Peyer's patch (tissue), 4 donors: ENCODE measurements around the gene TMEM207.

Experiments used
- POLR2A ChIP-seq, 2 donors: fragments of 450-650 bp; IDR thresholded peaks; one replicate each; pipeline ENCODE4 v1.5.1; 2017; ENCODE audit warnings: antibody characterized with exemption in 2 of 2, mild to moderate bottlenecking in 2 of 2, moderate library complexity in 2 of 2
- TF ChIP-seq, protein P1 (sequence below), 6 experiments: fragments of 450-650 bp in 4 of 6; fragments of 200-600 bp in 2 of 6; sonication (generic) in 1 of 6; IDR thresholded peaks; one replicate each; pipeline ENCODE4 v1.5.1; 2017 to 2019; ENCODE audit warnings: antibody characterized with exemption in 6 of 6, mild to moderate bottlenecking in 3 of 6, moderate library complexity in 1 of 6

DNA sequence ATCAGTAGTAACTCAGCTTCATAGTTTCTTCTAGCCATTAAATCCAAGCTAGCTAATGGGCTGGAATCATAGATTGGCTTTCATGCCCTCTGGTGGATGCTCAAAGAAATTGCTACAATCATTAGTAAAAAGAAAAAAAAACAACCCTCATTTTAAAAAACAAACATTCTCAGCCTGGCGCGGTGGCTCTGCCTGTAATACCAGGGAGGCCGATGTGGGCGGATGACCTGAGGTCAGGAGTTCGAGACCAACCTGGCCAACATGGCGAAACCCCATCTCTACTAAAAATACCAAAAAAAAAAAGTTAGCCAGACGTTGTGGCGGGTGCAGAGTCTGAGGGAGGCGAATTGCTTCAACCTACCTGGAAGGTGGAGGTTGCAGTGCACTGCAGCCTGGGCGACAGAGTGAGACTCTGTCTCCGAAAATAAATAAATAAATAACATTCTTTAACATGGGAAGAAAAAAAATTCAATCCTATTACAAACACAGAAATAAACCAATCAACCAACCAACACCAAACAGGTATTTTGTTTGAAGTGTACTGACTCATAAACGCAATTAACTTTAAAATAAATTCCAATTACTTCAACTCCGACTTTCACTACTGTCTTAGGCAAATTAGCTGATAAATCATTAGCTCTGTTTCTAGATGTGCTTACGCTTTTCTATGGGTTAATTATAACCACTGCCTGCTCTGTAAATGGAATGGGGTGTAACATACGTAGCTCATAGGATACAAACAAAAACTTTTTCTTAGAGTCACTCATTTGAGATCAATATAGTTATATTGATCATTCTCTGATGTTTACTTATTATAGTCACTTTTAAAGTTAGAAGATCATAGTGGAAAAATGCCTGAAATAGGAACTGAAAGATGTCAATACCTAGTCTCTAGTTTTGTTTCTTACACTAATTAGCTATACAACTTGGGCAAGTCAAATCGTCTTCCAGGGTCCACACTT lies 24.9 kb downstream of the TMEM207 start:
- TF ChIP-seq, protein P1, sequence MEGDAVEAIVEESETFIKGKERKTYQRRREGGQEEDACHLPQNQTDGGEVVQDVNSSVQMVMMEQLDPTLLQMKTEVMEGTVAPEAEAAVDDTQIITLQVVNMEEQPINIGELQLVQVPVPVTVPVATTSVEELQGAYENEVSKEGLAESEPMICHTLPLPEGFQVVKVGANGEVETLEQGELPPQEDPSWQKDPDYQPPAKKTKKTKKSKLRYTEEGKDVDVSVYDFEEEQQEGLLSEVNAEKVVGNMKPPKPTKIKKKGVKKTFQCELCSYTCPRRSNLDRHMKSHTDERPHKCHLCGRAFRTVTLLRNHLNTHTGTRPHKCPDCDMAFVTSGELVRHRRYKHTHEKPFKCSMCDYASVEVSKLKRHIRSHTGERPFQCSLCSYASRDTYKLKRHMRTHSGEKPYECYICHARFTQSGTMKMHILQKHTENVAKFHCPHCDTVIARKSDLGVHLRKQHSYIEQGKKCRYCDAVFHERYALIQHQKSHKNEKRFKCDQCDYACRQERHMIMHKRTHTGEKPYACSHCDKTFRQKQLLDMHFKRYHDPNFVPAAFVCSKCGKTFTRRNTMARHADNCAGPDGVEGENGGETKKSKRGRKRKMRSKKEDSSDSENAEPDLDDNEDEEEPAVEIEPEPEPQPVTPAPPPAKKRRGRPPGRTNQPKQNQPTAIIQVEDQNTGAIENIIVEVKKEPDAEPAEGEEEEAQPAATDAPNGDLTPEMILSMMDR (IDR thresholded peaks at IDR 0.05): peak in 4 of 6 experiments; percentile 49 to 59 (median 52)
- no peak for TF ChIP-seq POLR2A (IDR thresholded peaks at IDR 0.05)
